H1 (cell line): ENCODE measurements around the gene AHR. TPM values are rescaled to one million over a fixed set of nuclear protein-coding genes. Genes with fewer than 3 reads are reported as not detected.
A peak's percentile ranks its signal among the peaks of the same experiment; 100 is the strongest.

ENCODE experiments used
- CHD2 ChIP-seq: IDR thresholded peaks from 2 replicates; pipeline ENCODE4 v1.6.1; 2012; ENCODE audit warnings: low read length, improper control_type of control experiment
- CREB1 ChIP-seq: IDR thresholded peaks from 2 replicates; pipeline ENCODE4 v1.6.1; 2012; ENCODE audit warnings: inconsistent platforms
- EZH2 ChIP-seq: fragments of 200-600 bp; sonication (generic); IDR thresholded peaks from 2 replicates; pipeline ENCODE4 v1.7.1; 2012; ENCODE audit warnings: low read depth, mild to moderate bottlenecking, moderate library complexity, low read length, inconsistent platforms; ENCODE audit not compliant: severe bottlenecking
- GABPA ChIP-seq: IDR thresholded peaks from 2 replicates; pipeline ENCODE4 v1.6.1; 2011; ENCODE audit warnings: mild to moderate bottlenecking, low read length, moderate library complexity, borderline replicate concordance; ENCODE audit not compliant: insufficient read depth
- GTF2F1 ChIP-seq: IDR thresholded peaks from 2 replicates; pipeline ENCODE4 v1.6.1; 2012; ENCODE audit warnings: low read depth, low read length, improper control_type of control experiment, borderline replicate concordance
- KDM1A ChIP-seq: fragments of 200-600, 300-600 bp; sonication (generic); IDR thresholded peaks from 2 replicates; pipeline ENCODE4 v1.7.1; 2016; ENCODE audit warnings: mild to moderate bottlenecking, low read length, borderline replicate concordance
- PHF8 ChIP-seq: fragments of 200-600 bp; sonication (generic); conservative IDR thresholded peaks from 2 replicates; pipeline ENCODE4 v1.7.1; 2012; ENCODE audit warnings: low read depth, mild to moderate bottlenecking, inconsistent platforms, low read length, moderate library complexity
- RBBP5 ChIP-seq: IDR thresholded peaks from 2 replicates; pipeline ENCODE4 v1.7.1; 2012; ENCODE audit warnings: low read depth, mild to moderate bottlenecking, inconsistent platforms, low read length, moderate library complexity, borderline replicate concordance
- SAP30 ChIP-seq: fragments of 300-600 bp; sonication (generic); IDR thresholded peaks from 2 replicates; pipeline ENCODE4 v1.7.1; 2012; ENCODE audit warnings: low read length, moderate library complexity, mild to moderate bottlenecking, inconsistent platforms; ENCODE audit not compliant: insufficient read depth, insufficient replicate concordance
- SIX5 ChIP-seq: IDR thresholded peaks from 2 replicates; pipeline ENCODE4 v1.6.1; 2011; ENCODE audit warnings: mild to moderate bottlenecking, low read depth, low read length
- SUZ12 ChIP-seq: fragments of 200-600 bp; sonication (generic); IDR thresholded peaks from 2 replicates; pipeline ENCODE4 v1.6.1; 2012; ENCODE audit warnings: mild to moderate bottlenecking, inconsistent platforms, low read length, moderate library complexity, mixed read lengths
- TAF7 ChIP-seq: optimal IDR thresholded peaks from 2 replicates; pipeline ENCODE3; 2011; ENCODE audit warnings: low read depth, mild to moderate bottlenecking, inconsistent platforms, low read length, moderate library complexity, borderline replicate concordance
- polyA plus RNA-seq, 7 experiments: library from polyadenylated mRNA; depleted of rRNA in 3 of 7; stranded (reverse) in 5 of 7; unstranded in 2 of 7; fragments of >200 nt in 5 of 7; fragments of 200-250 nt in 2 of 7; gene quantifications; 1 replicate in 5 of 7; 2 replicates in 1 of 7; 4 replicates in 1 of 7; pipeline versions ENCODE4 v1.2.1 to v1.2.3, GENCODE V29; 2011 to 2013; ENCODE audit warnings: missing spikeins in 2 of 7, mixed read lengths in 2 of 7
- total RNA-seq: library from RNA; stranded (reverse); fragmentation: NEBNext Ultra II Directional; extraction: Animal tissue kit (Norgen Biotek cat#: 25700); gene quantifications from 2 replicates; pipeline ENCODE4 v1.2.1, GENCODE V29; 2021
- TF ChIP-seq, protein P1 (sequence below), 3 experiments: IDR thresholded peaks; 1 replicate in 2 of 3; 2 replicates in 1 of 3; pipeline versions ENCODE4 v1.5.1 to v1.6.1; 2011; ENCODE audit warnings: low read length in 3 of 3, mild to moderate bottlenecking in 3 of 3, inconsistent platforms in 2 of 3, low read depth in 1 of 3, moderate library complexity in 1 of 3; ENCODE audit not compliant: insufficient read depth in 1 of 3; ENCODE audit errors: control extremely low read depth in 1 of 3
- TF ChIP-seq, protein P2 (sequence below): IDR thresholded peaks from 2 replicates; pipeline ENCODE4 v1.6.1; 2012; ENCODE audit warnings: inconsistent platforms

The AHR gene
- total and polyA plus RNA-seq, 2 of the 8 experiments (the other 6 are each of a cell fraction or from before 2014, with no cell fraction given): 1.4 to 9.7 TPM

GRCh38 chr7:17298102-17298839, at the start of gene AHR (continued):
- TF ChIP-seq RBBP5: no peak
- TF ChIP-seq TAF7: peak; percentile 79
- no peak for TF ChIP-seq SUZ12
- TF ChIP-seq, protein P1, sequence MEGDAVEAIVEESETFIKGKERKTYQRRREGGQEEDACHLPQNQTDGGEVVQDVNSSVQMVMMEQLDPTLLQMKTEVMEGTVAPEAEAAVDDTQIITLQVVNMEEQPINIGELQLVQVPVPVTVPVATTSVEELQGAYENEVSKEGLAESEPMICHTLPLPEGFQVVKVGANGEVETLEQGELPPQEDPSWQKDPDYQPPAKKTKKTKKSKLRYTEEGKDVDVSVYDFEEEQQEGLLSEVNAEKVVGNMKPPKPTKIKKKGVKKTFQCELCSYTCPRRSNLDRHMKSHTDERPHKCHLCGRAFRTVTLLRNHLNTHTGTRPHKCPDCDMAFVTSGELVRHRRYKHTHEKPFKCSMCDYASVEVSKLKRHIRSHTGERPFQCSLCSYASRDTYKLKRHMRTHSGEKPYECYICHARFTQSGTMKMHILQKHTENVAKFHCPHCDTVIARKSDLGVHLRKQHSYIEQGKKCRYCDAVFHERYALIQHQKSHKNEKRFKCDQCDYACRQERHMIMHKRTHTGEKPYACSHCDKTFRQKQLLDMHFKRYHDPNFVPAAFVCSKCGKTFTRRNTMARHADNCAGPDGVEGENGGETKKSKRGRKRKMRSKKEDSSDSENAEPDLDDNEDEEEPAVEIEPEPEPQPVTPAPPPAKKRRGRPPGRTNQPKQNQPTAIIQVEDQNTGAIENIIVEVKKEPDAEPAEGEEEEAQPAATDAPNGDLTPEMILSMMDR (IDR thresholded peaks at IDR 0.05; ENCODE audit: control extremely low read depth in 1 of 3, insufficient read depth in 1 of 3, low read depth in 1 of 3, low read length in 3 of 3): no peak
- TF ChIP-seq CHD2: no peak
- TF ChIP-seq SAP30: no peak
- TF ChIP-seq CREB1: peak; percentile 89
- no peak for TF ChIP-seq KDM1A
- peak; percentile 89 for TF ChIP-seq PHF8
- TF ChIP-seq SIX5: no peak
- no peak for TF ChIP-seq GTF2F1
- TF ChIP-seq GABPA: no peak
- TF ChIP-seq EZH2: no peak
- TF ChIP-seq, protein P2, sequence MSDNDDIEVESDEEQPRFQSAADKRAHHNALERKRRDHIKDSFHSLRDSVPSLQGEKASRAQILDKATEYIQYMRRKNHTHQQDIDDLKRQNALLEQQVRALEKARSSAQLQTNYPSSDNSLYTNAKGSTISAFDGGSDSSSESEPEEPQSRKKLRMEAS: peak; percentile 63
